Fibroblast of peridontal ligament (primary cell): ENCODE measurements around the gene ZBTB46.

Experiments
- DNase-seq: peaks from one replicate; pipeline ENCODE4 v3.0.0-alpha.2; 2010; ENCODE audit errors: extremely low read depth

ZBTB46 gene

DNA sequence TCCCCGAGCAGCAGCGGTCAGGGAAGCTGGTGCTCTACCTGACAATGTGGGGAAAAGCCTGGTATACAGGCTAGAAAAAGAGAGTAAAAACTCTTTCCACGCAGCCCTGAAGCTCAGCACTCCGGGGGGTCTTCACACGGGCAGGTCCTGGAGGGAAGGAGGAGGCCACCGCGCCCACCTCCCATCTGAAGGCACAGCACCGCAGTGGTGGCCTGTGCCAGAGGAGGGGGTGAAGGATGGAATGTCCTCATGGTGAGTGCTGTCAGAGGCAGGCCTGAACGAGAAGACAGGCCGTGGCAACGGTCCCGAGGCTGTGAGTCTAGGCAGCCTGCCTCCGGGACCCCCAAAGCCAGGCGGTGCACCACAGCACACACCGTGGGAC lies 85.6 kb downstream of the ZBTB46 start:
- no peak for DNase-seq

DNA sequence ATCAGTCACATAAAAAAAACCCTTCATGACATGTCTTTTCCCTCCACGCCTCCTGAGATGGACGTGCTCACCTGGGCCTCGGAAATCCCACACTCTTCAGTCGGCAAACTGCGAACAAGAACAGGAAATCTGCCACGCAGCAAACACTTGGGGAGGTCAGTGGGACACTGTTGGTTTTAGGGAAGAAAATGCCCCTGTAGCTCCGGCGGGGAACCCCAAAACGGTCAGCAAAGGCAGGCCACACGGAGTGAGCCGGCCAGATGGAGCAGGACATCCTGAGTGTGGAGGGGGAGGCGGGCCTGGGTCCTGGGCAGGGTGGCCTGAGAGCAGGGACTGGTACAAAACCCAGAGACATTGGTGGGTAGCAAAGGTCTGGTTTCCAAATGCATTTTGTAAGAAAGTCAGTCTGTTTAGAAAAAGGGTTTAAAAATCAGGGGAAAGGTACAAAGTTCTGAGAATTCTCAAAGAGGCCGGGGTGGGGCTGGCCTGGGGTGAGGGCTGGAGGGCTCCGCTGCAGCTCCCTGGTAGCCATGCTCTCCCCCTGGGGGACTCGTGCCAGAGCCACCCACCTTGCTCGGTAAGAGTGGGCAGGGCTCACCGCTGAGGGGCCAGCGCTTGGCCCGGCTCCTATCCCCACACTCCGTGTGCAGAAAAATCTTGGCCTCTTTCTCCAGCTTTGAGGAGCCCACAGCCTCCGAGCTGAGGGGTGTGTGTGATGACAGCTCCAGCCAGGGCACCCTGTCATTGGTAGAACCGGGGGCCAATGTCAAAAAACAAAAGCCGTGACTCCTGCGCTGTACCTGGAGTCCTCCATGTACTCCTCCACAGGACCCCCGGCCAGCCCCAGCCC lies 86.3 kb downstream of the ZBTB46 start:
- no peak for DNase-seq

DNA sequence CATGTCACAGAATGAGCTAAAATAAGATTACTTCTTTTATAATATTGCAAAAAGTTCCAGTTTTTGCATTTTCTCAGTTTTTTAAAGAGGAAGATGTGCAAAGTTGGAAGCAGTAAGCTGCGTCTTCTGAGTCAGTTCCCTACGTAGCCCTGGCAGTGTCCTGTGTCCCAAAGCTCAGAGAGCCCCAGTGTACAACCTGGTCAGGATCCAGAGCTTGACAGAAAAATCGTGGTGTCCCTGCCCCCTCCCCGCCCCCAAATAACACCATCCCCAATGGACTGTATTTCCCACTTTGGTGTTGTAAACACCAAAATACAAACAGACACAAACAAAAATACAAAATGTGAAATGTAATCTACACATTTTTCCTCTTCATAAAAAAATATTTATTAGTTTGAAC lies 86.9 kb downstream of the ZBTB46 start:
- no peak for DNase-seq

DNA sequence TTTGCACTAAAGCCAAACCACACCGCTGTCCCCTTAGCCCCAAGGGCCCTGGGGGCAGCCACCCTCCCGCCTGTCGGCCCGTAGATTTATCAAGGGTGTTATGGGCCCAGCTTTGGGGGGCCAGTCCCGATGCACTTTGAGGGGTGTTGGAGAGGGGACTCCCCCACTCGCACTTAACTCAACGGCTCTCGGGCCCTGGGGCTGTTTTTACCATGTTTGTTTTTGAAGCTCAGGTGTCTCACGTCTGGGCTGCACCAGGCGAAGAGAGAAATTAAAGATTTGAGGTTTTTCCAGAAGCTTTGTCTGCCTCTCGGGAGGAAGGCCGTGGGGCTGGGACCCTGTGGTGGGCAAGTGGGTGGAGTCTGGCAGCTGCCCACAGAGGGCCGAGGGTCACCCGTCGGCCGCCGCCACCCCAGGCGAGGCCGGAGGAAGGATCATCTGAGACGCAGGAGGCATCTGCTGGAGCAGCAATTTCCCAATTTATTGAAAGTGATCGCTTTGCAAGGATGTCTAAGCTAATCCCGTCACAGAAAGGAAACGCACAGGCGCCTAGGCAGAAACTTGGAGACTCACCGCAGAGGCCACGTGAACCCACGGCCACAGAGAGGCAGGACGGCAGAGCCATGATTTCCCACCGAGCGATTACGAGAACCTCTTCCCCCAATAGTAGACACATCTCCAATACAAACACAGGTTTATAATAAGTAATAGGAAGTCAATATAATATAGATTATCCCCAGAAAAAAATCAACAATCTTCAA lies 87.7 kb downstream of the ZBTB46 start:
- DNase-seq, result no peak

DNA sequence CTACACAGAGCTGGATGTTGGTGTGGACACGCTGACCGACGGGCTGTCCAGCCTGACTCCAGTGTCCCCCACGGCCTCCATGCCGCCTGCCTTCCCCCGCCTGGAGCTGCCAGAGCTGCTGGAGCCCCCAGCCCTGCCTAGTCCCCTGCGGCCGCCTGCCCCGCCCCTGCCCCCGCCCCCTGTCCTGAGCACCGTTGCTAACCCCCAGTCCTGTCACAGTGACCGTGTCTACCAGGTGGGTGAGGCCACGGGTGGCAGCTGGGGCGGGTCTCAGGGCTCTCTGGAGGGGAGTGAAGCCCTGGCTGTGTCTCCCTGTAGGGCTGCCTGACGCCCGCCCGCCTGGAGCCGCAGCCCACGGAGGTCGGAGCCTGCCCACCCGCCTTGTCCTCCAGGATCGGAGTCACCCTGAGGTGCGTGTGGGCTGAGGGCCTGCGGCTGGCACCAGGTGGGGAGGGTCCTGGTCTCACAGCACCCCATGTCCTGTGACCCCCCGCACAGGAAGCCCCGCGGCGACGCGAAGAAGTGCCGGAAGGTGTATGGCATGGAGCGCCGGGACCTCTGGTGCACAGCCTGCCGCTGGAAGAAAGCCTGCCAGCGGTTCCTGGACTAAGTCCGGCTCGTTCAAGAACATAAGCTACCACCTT lies 88.6 kb downstream of the ZBTB46 start:
- DNase-seq, result no peak

DNA sequence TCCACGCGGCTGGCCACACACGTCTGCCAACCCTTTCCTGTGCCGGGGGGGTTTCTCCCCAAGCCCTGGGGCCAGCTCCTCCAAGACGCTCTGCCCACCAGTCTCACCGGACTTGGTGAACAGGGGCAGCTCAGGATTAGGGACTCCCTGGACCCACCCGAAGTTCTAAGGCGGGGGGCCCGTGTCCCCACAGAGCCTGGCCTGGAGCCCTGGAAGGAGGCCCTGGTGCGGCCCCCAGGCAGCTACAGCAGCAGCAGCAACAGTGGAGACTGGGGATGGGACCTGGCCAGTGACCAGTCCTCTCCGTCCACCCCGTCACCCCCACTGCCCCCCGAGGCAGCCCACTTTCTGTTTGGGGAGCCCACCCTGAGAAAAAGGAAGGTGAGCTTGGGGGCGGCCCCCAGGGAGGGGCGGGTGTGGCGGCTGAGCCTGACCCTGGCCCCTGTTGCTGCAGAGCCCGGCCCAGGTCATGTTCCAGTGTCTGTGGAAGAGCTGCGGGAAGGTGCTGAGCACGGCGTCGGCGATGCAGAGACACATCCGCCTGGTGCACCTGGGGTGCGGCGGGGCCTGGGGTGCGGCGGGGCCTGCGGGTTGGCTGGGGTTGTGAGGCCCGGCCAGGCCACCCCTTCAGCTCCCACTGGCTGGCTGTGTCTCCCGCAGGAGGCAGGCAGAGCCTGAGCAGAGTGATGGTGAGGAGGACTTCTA lies 89.2 kb downstream of the ZBTB46 start:
- DNase-seq, result no peak

DNA sequence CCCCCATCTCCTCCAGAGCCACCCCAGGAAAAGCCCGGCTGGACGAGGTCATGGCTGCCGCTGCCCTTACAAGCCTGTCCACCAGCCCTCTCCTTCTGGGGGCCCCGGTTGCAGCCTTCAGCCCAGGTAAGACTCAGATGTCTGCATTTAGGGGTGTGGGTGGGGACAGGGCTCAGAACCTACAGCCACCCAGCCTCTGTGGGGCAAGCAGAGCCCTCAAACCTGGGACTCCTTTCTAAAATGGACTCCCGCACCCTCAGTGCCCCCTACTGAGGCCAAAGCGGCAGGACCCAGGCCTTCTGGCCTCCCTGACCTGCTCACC lies 89.7 kb downstream of the ZBTB46 start:
- DNase-seq, result no peak

DNA sequence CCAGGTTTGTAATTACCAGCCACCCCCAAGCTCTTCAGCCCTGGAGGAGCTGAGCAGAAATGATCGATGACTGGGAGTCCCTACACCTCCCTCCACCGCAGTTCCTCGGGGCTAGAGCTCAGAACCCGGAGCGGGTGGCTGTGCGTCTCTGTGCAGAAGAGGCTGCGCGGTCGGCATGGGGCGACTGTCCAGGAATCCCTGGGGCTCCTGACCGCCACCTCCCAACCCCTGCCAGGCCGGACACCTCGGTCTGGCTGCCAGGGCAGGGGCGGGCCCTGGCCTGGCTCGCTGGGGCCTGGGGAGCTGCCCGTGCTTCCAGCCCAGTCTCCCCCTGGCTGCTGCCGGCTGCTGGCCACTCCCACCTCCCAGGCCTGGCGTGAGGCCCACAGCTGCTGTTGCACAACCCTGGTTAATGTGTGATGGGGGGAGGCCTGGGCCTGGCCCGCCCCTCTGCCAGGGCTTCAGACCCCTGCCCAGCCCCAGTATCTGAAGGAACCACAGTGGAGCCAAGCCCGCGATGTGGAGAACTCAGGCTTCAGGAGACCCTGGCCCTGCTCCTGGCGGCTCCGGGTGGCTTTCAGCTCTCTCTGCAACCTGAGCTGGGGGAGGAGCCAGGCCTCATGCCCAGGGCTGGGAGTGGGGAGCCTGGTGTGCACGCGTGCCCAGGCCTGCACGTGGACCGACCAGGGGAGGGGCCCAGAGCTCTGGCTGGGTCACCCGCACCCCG lies 90.3 kb downstream of the ZBTB46 start:
- DNase-seq, result peak; percentile 88

DNA sequence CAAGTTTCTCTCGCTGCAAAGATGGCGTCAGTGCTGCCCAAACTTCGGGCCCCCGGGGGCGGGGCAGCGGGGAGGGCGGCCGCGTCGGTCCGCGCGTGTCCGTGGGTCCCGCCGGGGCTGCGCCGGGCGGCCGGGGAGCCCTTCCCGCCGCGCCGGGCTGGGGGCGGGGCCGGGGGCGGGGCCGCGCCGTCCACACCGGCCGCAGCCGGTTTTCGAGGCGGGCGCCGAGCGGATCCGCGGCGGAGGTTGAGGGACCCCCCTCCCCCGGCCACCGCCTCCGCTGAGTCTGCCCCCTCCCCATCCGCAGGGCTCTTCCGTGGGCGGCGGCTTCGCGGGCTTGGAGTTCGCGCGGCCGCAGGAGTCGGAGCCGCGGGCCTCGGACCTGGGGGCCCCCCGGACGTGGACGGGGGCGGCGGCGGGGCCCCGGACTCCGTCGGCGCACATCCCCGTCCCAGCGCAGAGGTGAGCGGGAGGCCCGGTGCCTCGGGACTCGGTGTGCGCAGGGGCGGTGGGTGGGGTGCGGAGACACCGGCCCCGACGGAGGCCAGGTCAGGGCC lies 90.9 kb downstream of the ZBTB46 start:
- DNase-seq, result peak; percentile 25

DNA sequence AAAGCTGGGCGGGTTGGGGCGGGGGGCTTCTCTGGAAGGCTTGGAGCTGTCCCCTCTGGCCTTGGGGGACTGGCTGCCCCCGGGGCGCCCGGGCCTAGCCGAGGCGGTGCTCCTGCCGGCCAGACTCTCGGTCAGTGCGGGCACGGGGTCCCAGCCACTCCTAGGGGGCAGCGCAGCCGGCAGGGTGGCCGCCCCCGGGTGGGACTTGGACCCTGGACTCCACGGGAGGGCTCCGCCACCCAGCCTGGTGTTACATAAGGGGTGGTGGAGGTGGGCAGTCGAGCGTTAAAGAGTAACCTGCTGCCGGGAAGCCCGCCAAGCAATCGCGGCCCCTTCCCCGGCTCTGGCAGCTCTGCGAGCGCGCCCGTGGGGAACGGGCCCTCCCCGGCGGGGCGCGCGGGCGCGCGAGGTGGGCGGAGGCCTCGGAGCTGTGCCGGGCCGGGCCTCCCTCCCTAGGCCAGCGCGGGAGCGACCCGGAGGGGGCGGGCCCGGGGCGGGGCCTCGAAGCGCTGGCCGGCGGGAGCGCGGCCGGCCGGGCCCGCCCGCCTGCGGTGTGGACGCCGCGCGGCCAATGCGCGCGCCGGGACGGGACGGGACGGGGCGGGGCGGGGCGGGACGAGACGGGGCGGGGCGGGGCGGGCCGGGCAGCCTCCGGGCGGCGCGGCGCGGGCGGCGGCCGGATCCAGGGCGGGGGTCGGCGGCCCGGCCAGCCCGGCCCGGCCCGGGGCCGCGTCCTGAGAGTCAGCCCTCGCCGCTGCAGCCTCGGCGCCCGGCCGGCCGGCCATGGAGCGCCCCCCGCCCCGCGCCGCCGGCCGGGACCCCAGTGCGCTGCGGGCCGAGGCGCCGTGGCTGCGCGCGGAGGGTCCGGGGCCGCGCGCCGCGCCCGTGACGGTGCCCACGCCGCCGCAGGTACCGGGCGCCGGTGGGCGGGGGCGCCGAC lies 91.7 kb downstream of the ZBTB46 start, which contains the start of gene SLC2A4RG:
TSS of gene SLC2A4RG (plus strand) at position 647 of the 940 bp plus-strand sequence. CDS start at position 784, 137 bp downstream.
- DNase-seq, result peak; percentile 58

DNA sequence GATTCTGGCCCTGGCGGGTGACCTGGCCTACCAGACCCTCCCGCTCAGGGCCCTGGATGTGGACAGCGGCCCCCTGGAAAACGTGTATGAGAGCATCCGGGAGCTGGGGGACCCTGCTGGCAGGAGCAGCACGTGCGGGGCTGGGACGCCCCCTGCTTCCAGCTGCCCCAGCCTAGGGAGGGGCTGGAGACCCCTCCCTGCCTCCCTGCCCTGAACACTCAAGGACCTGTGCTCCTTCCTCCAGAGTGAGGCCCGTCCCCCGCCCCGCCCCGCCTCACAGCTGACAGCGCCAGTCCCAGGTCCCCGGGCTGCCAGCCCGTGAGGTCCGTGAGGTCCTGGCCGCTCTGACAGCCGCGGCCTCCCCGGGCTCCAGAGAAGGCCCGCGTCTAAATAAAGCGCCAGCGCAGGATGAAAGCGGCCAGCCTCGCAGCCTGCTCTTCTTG lies 92.4 kb downstream of the ZBTB46 start:
- no peak for DNase-seq

DNA sequence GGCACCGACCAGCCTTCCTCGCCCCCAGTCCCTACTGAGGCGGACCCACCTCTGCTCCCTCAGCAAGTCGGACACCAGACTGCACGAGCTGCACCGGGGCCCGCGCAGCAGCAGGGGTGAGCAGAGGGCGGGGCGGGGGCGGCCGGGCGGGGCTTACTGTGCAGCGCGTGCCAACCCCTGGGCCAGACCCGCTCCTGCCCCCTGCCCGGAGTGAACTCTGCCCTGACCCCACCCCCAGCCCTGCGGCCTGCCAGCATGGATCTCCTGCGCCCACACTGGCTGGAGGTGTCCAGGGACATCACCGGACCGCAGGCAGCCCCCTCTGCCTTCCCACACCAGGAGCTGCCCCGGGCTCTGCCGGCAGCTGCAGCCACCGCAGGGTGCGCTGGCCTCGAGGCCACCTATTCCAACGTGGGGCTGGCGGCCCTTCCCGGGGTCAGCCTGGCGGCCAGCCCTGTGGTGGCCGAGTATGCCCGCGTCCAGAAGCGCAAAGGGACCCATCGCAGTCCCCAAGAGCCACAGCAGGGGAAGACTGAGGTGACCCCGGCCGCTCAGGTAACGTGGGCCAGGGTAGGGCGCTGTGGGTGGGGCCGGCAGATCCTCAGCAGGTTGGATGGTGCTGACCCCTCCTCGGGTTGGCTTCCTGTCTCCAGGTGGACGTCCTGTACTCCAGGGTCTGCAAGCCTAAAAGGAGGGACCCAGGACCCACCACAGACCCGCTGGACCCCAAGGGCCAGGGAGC lies 92.9 kb downstream of the ZBTB46 start:
- DNase-seq, result no peak

DNA sequence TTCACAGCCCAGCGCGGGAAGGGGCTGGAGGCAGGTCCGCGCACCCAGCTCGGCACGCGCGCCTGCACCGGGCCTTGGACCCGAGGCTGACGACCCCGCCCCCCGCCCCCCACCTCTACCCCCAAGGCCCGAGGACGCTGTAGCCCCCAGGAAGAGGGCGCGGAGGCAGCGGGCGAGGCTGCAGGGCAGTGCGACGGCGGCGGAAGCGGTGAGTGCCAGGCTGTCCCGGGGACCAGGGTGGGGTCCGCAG lies 93.4 kb downstream of the ZBTB46 start:
- DNase-seq, result no peak

DNA sequence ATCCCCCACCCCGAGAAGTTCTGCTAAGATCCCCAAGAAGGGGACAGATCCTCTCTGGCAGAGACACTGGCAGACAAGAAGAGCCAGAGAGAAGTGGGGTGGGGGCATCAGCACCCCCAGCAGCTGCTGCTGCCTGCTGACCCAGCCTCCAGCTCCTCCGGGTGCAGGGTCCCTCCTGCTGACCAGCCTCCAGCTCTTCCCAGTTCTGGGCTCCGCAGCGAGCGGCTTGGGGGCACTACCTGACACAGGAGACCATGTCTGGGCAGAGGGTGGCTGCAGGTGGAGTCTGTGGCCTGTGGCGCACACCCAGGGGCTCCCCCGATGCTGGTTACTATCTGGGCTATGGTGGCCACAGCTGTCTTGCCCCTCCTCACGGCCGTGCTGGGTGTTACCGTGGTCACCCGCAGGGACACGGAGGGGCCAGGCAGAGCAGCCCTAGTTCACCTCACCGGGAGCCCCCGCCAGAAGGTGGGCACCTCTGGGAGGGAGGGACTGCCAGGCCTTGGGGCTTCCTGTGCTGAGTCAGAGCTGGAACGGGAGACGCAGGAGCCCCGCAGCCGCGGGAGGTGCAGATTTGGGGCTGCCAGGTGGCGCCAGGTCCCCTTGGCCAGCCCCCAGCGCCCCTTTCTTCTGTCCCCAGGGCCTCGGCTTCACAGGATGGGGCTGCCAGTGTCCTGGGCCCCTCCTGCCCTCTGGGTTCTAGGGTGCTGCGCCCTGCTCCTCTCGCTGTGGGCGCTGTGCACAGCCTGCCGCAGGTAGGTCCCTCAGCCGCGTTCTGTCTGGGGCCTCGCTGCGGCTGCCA lies 94.0 kb downstream of the ZBTB46 start:
- DNase-seq, result no peak

DNA sequence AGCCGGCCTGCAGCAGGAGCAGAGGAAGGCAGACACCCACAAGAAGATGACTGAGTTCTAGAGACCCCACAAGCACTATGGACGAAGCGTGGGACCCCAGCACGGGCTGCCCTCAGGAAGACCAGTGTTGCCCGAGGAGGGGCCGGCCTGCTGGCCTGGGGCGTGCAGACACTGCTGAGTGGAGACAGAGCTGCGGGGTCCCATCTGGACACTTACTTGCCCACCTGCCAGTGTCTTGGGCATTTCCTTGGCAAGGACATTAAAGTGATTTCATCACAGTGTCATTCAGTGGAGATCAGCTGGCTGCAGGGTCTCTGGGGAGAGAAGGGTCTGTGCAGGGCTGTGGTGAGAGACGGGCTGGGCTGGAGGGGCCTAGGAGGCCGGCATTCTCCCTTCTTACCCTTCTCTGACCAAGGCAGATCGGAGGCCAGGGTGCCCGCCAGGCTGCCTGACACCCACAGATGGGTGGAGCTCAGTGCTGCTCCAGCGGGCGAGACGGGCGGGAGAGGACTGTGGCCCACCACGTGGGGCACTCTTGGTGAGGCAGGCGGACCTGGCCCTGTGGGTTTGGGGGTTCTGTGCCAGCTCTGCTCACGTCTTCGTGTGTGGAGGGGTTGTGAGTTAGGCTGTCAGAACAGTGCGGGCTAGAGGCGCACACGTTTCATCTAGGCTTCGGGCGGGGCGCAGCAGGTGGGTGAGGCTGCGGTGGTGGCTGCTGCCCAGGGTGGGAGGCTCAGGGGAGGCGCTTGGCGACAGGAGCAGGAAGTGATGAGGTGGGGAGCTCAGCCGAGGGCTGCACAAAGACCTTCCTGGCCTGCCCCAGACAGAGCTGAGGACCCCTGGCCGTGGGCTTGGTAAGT lies 95.0 kb downstream of the ZBTB46 start, which contains the start of gene LIME1:
TSS of gene LIME1 (plus strand) at position 806 of the 860 bp plus-strand sequence. CDS start 886 bp downstream, outside the sequence.
- no peak for DNase-seq

DNA sequence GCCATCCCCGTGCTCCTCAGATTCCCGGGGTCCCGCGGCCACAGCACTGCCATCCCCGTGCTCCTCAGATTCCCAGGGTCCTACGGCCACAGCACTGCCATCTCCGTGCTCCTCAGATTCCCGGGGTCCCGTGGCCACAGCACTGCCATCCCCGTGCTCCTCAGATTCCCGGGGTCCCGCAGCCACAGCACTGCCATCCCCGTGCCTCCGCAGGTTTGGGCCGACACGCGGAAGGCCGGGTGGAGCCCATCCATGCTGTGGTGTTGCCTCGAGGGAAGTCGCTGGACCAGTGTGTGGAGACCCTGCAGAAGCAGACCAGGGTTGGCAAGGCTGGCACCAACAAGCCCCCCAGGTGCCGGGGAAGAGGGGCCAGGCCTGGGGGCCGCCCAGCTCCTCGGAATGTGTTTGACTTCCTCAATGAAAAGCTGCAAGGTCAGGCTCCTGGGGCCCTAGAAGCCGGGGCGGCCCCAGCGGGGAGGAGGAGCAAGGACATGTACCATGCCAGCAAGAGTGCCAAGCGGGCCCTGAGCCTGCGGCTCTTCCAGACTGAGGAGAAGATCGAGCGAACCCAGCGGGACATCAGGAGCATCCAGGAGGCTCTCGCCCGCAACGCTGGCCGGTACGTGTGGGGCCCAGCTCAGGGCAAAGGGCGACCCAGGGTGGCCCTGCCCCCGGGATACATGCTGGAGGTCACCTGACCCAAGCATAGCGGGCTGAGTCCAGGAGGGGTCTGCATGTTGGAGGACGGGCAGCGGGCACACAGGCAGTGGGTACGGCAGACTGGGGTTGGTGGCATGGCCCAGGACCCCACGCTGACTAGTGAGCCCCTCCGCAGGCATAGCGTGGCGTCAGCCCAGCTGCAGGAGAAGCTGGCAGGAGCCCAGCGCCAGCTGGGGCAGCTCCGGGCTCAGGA lies 95.9 kb downstream of the ZBTB46 start:
- DNase-seq, result no peak
